ENCODE measurements around the gene DUS2.
"Not testable (repeated sequence)": the region's sequence is repeated elsewhere in the genome, so short reads cannot be mapped to it uniquely, and the experiment has no call there.

Gene DUS2

GRCh38 chr16:68022728-68023537 lies at the start of gene DUS2, which contains the start of gene DDX28:
DUS2 (plus strand) TSS chr16:68023284; CDS start chr16:68038024, 14,740 bp downstream.
DDX28 (minus strand) TSS chr16:68023232; CDS start chr16:68023202, 30 bp downstream.
- peak; percentile 97 for DNase-seq

GRCh38 chr16:67975321-67976105 lies 47.6 kb upstream of the DUS2 start:
- DNase-seq, result no peak

GRCh38 chr16:67976205-67976604 lies 46.9 kb upstream of the DUS2 start:
- no peak for DNase-seq

GRCh38 chr16:67977005-67977404 lies 46.1 kb upstream of the DUS2 start:
- DNase-seq, result no peak

GRCh38 chr16:67977469-67978227 lies 45.4 kb upstream of the DUS2 start:
- no peak for DNase-seq

GRCh38 chr16:67979955-67980678 lies 43.0 kb upstream of the DUS2 start, which contains the start of gene DPEP3:
DPEP3 (minus strand) TSS chr16:67980499; CDS start chr16:67980380, 119 bp downstream.
- DNase-seq, result no peak

- no peak for DNase-seq
Observed at GRCh38 chr16:67982011-67982696, 40.9 kb upstream of the DUS2 start.

- DNase-seq, result no peak
Observed at GRCh38 chr16:67986949-67987348, 36.1 kb upstream of the DUS2 start.

- no peak for DNase-seq
Observed at GRCh38 chr16:67987460-67988160, 35.5 kb upstream of the DUS2 start.

GRCh38 chr16:67988675-67989074 lies 34.4 kb upstream of the DUS2 start:
- no peak for DNase-seq

- DNase-seq, result no peak
Observed at GRCh38 chr16:67989322-67990017, 33.6 kb upstream of the DUS2 start.

- DNase-seq, result no peak
Observed at GRCh38 chr16:67990018-67990386, 33.1 kb upstream of the DUS2 start.

GRCh38 chr16:67992661-67993206 lies 30.4 kb upstream of the DUS2 start:
- DNase-seq, result no peak

- peak; percentile 91 for DNase-seq
Observed at GRCh38 chr16:67993207-67994039, 29.7 kb upstream of the DUS2 start.

- peak; percentile 45 for DNase-seq
Observed at GRCh38 chr16:67994040-67994408, 29.1 kb upstream of the DUS2 start.

GRCh38 chr16:67995423-67995822 lies 27.7 kb upstream of the DUS2 start:
- DNase-seq, result peak; percentile 66

- no peak for DNase-seq
Observed at GRCh38 chr16:67996666-67997065, 26.4 kb upstream of the DUS2 start.

- not testable (repeated sequence) for DNase-seq
Observed at GRCh38 chr16:67998231-67998778, 24.8 kb upstream of the DUS2 start.
